GM23338 (cell line): ENCODE measurements around the gene COX14. TPM values are rescaled to one million over a fixed set of nuclear protein-coding genes. Genes with fewer than 3 reads are reported as not detected.

Experiments used
- ATAC-seq: fragments of 200-7000 bp; cut with Tn5 transposase; 3 replicates; pipeline ENCODE4 v1.9.1; 2020
- DNase-seq: peaks from one replicate; pipeline ENCODE4 v3.0.0-alpha.2; 2015; ENCODE audit warnings: low spot score
- H2AFZ ChIP-seq: fragments of 200-600 bp; sonication (generic); 2 replicates; pipeline ENCODE4 v1.8.0; 2016; ENCODE audit warnings: antibody characterized with exemption, mild to moderate bottlenecking, moderate library complexity
- H3F3A ChIP-seq: fragments of 200-600 bp; sonication (generic); replicated peaks from 2 replicates; pipeline ENCODE4 v1.8.0; 2017; ENCODE audit warnings: antibody characterized with exemption, mixed run types, low read depth
- H3K27ac ChIP-seq: fragments of 200-600 bp; sonication (generic); 2 replicates; pipeline ENCODE4 v1.6.1; 2016; ENCODE audit warnings: low read depth
- H3K27me3 ChIP-seq: fragments of 200-600 bp; sonication (generic); 2 replicates; pipeline ENCODE4 v1.8.0; 2016; ENCODE audit warnings: mild to moderate bottlenecking, mixed run types, moderate library complexity; ENCODE audit not compliant: insufficient read depth
- H3K36me3 ChIP-seq: fragments of 200-600 bp; sonication (generic); 2 replicates; pipeline ENCODE4 v1.8.0; 2016; ENCODE audit warnings: mild to moderate bottlenecking; ENCODE audit not compliant: insufficient read depth
- H3K4me1 ChIP-seq: fragments of 200-600 bp; sonication (generic); 2 replicates; pipeline ENCODE4 v1.8.0; 2016; ENCODE audit warnings: mild to moderate bottlenecking, moderate library complexity; ENCODE audit not compliant: insufficient read depth
- H3K4me2 ChIP-seq: fragments of 200-600 bp; sonication (generic); 2 replicates; pipeline ENCODE4 v1.7.1; 2017; ENCODE audit warnings: mixed run types
- H3K4me3 ChIP-seq: fragments of 200-600 bp; sonication (generic); 2 replicates; pipeline ENCODE4 v1.6.1; 2016; ENCODE audit warnings: mixed run types
- H3K79me2 ChIP-seq: fragments of 200-600 bp; sonication (generic); replicated peaks from 2 replicates; pipeline ENCODE4 v1.8.0; 2017; ENCODE audit warnings: mild to moderate bottlenecking; ENCODE audit not compliant: insufficient read depth
- H3K9me2 ChIP-seq: fragments of 200-600 bp; sonication (generic); 2 replicates; pipeline ENCODE4 v1.8.0; 2017; ENCODE audit not compliant: insufficient read depth
- H4K20me1 ChIP-seq: fragments of 200-600 bp; sonication (generic); replicated peaks from 2 replicates; pipeline ENCODE4 v1.8.0; 2017; ENCODE audit warnings: mild to moderate bottlenecking; ENCODE audit not compliant: insufficient read depth
- H3K27ac Mint-ChIP-seq: 2 replicates; pipeline ENCODE4 v1.8.0; 2020; ENCODE audit warnings: inconsistent platforms, mild to moderate bottlenecking, moderate library complexity, mixed read lengths
- H3K27me3 Mint-ChIP-seq: 3 replicates; pipeline ENCODE4 v1.8.0; 2022; ENCODE audit warnings: low read depth, mild to moderate bottlenecking, moderate library complexity, mixed read lengths, inconsistent platforms; ENCODE audit not compliant: insufficient read depth, poor library complexity
- H3K36me3 Mint-ChIP-seq: 3 replicates; pipeline ENCODE4 v1.8.0; 2021; ENCODE audit warnings: low read depth, mild to moderate bottlenecking, inconsistent platforms, moderate library complexity, mixed read lengths
- H3K4me1 Mint-ChIP-seq: 3 replicates; pipeline ENCODE4 v1.8.0; 2020; ENCODE audit warnings: mild to moderate bottlenecking, inconsistent platforms, mixed read lengths
- H3K4me3 Mint-ChIP-seq: 3 replicates; pipeline ENCODE4 v1.8.0; 2021; ENCODE audit warnings: moderate library complexity, mild to moderate bottlenecking, inconsistent platforms, mixed read lengths
- H3K9me3 Mint-ChIP-seq: 3 replicates; pipeline ENCODE4 v1.8.0; 2020; ENCODE audit warnings: moderate library complexity, mild to moderate bottlenecking, inconsistent platforms, mixed read lengths
- ZNF114 ChIP-seq: fragments of 250-450 bp; sonication (Bioruptor Pico); IDR thresholded peaks from 2 replicates; pipeline ENCODE4 v1.5.0; 2020; ENCODE audit warnings: mild to moderate bottlenecking, moderate library complexity
- polyA plus RNA-seq: library from polyadenylated mRNA; unstranded; fragments of >200 nt; fragmentation: Nextera tagmentation; extraction: Ambion mirVana; gene quantifications from 2 replicates; pipeline ENCODE4 v1.2.1, GENCODE V29; 2016
- total RNA-seq: library from RNA; depleted of rRNA; stranded (reverse); fragments of >200 nt; shearing (Covaris generic); gene quantifications from 2 replicates; pipeline ENCODE4 v1.2.3, GENCODE V29; 2014
- TF ChIP-seq, protein P1 (sequence below): fragments of 250-450 bp; sonication (Bioruptor Pico); IDR thresholded peaks from 2 replicates; pipeline ENCODE4 v1.5.0; 2020; ENCODE audit warnings: mild to moderate bottlenecking, moderate library complexity
- TF ChIP-seq, protein P2 (sequence below): IDR thresholded peaks from one replicate; pipeline ENCODE4 v1.6.1; 2018; ENCODE audit warnings: antibody characterized with exemption; ENCODE audit not compliant: unreplicated experiment
- TF ChIP-seq, protein P3 (sequence below): IDR thresholded peaks from 2 replicates; pipeline ENCODE4 v1.6.1; 2016; ENCODE audit warnings: antibody characterized with exemption

COX14 gene
- total and polyA plus RNA-seq, 2 experiments from 2014 or later = 43.7 to 73.5 TPM

DNA sequence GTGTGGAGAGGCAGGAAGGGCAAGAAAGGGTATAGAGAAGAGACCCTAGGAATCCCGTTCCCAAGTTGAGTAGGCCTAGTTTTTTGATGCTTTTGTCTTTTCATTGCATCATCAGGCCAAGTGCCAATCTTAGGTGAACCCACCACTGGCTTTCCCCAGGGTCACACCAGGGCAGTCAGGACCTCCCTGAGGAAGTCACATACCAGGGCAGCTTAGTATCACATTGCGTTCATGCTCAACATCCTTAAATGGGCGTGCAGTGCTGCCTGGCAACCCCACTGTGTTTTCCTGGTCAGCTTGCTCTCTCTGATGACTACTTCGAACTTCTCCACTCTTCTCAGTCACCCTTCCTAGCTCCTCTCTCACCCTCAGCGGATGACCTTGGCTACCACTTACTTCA lies 45.6 kb upstream of the COX14 start (continued):
- TF ChIP-seq, protein P1, sequence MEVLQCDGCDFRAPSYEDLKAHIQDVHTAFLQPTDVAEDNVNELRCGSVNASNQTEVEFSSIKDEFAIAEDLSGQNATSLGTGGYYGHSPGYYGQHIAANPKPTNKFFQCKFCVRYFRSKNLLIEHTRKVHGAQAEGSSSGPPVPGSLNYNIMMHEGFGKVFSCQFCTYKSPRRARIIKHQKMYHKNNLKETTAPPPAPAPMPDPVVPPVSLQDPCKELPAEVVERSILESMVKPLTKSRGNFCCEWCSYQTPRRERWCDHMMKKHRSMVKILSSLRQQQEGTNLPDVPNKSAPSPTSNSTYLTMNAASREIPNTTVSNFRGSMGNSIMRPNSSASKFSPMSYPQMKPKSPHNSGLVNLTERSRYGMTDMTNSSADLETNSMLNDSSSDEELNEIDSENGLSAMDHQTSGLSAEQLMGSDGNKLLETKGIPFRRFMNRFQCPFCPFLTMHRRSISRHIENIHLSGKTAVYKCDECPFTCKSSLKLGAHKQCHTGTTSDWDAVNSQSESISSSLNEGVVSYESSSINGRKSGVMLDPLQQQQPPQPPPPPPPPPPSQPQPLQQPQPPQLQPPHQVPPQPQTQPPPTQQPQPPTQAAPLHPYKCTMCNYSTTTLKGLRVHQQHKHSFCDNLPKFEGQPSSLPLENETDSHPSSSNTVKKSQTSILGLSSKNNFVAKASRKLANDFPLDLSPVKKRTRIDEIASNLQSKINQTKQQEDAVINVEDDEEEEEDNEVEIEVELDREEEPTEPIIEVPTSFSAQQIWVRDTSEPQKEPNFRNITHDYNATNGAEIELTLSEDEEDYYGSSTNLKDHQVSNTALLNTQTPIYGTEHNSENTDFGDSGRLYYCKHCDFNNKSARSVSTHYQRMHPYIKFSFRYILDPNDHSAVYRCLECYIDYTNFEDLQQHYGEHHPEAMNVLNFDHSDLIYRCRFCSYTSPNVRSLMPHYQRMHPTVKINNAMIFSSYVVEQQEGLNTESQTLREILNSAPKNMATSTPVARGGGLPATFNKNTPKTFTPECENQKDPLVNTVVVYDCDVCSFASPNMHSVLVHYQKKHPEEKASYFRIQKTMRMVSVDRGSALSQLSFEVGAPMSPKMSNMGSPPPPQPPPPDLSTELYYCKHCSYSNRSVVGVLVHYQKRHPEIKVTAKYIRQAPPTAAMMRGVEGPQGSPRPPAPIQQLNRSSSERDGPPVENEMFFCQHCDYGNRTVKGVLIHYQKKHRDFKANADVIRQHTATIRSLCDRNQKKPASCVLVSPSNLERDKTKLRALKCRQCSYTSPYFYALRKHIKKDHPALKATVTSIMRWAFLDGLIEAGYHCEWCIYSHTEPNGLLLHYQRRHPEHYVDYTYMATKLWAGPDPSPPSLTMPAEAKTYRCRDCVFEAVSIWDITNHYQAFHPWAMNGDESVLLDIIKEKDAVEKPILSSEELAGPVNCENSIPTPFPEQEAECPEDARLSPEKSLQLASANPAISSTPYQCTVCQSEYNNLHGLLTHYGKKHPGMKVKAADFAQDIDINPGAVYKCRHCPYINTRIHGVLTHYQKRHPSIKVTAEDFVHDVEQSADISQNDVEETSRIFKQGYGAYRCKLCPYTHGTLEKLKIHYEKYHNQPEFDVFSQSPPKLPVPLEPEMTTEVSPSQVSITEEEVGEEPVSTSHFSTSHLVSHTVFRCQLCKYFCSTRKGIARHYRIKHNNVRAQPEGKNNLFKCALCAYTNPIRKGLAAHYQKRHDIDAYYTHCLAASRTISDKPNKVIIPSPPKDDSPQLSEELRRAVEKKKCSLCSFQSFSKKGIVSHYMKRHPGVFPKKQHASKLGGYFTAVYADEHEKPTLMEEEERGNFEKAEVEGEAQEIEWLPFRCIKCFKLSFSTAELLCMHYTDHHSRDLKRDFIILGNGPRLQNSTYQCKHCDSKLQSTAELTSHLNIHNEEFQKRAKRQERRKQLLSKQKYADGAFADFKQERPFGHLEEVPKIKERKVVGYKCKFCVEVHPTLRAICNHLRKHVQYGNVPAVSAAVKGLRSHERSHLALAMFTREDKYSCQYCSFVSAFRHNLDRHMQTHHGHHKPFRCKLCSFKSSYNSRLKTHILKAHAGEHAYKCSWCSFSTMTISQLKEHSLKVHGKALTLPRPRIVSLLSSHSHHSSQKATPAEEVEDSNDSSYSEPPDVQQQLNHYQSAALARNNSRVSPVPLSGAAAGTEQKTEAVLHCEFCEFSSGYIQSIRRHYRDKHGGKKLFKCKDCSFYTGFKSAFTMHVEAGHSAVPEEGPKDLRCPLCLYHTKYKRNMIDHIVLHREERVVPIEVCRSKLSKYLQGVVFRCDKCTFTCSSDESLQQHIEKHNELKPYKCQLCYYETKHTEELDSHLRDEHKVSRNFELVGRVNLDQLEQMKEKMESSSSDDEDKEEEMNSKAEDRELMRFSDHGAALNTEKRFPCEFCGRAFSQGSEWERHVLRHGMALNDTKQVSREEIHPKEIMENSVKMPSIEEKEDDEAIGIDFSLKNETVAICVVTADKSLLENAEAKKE = 0 out of 2 replicates have a peak, but pooled peaks have one; percentile 15
- TF ChIP-seq, protein P2, sequence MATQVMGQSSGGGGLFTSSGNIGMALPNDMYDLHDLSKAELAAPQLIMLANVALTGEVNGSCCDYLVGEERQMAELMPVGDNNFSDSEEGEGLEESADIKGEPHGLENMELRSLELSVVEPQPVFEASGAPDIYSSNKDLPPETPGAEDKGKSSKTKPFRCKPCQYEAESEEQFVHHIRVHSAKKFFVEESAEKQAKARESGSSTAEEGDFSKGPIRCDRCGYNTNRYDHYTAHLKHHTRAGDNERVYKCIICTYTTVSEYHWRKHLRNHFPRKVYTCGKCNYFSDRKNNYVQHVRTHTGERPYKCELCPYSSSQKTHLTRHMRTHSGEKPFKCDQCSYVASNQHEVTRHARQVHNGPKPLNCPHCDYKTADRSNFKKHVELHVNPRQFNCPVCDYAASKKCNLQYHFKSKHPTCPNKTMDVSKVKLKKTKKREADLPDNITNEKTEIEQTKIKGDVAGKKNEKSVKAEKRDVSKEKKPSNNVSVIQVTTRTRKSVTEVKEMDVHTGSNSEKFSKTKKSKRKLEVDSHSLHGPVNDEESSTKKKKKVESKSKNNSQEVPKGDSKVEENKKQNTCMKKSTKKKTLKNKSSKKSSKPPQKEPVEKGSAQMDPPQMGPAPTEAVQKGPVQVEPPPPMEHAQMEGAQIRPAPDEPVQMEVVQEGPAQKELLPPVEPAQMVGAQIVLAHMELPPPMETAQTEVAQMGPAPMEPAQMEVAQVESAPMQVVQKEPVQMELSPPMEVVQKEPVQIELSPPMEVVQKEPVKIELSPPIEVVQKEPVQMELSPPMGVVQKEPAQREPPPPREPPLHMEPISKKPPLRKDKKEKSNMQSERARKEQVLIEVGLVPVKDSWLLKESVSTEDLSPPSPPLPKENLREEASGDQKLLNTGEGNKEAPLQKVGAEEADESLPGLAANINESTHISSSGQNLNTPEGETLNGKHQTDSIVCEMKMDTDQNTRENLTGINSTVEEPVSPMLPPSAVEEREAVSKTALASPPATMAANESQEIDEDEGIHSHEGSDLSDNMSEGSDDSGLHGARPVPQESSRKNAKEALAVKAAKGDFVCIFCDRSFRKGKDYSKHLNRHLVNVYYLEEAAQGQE = no peak

DNA sequence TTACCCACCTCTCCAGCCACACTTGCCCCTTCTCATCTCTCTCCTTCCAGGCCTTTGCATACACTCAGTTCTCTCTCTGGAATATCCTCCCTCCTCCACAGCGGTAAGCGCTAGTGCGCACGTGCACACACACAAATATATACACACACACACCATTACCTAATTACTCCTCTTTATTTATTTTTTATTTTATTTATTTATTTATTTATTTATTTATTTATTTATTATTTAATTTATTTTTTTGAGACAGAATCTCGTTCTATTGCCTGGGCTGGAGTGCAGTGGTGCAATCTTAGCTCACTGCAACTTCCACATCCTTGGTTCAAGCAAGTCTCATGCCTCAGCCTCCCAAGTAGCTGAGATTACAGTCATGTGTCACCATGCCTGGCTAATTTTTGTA lies 43.0 kb upstream of the COX14 start:
- Histone ChIP-seq H4K20me1 (no peaks in the 10 kb centered on the region), H3K79me2 (no peaks in the 10 kb centered on the region), H3K27ac (no peak overlapping the region), H3K9me2 (no peaks in the 10 kb centered on the region), H2AFZ (no peak overlapping the region), H3K36me3 (no peaks in the 10 kb centered on the region), H3K27me3 (no peaks in the 10 kb centered on the region), H3K4me2 (no peak overlapping the region), H3K4me3 (no peak overlapping the region), H3K4me1 (peaks cover 7% of the 10 kb centered on the region; the same call in 1 of the 2 replicates), H3F3A (no peaks in the 10 kb centered on the region)
- Mint-ChIP-seq H3K27ac (no peak overlapping the region), H3K4me1 (peaks cover 24% of the 10 kb centered on the region), H3K27me3 (peaks cover 6% of the 10 kb centered on the region), H3K36me3 (no peaks in the 10 kb centered on the region; the same call in 2 of the 3 replicates), H3K9me3 (no peaks in the 10 kb centered on the region), H3K4me3 (no peak overlapping the region)
- DNase-seq (no peak), ATAC-seq (no peak)
- TF ChIP-seq, protein P1 = no peak
- TF ChIP-seq, protein P3, sequence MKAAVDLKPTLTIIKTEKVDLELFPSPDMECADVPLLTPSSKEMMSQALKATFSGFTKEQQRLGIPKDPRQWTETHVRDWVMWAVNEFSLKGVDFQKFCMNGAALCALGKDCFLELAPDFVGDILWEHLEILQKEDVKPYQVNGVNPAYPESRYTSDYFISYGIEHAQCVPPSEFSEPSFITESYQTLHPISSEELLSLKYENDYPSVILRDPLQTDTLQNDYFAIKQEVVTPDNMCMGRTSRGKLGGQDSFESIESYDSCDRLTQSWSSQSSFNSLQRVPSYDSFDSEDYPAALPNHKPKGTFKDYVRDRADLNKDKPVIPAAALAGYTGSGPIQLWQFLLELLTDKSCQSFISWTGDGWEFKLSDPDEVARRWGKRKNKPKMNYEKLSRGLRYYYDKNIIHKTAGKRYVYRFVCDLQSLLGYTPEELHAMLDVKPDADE = no peak
- no peak for TF ChIP-seq ZNF114 (CRISPR knock-in tag)
